HEK293T (cell line): ENCODE results near the gene B3GALT5.

ENCODE experiments used
- CTCF ChIA-PET: fragments of 350-600 bp; formaldehyde crosslinking; extraction: SDS; loops from one replicate; lab custom pipeline; 2021; ENCODE audit warnings: antibody characterized with exemption, inconsistent platforms; lab: Yijun Ruan, JAX
- POLR2A ChIA-PET: fragments of 350-600 bp; formaldehyde crosslinking; extraction: SDS; loops from one replicate; lab custom pipeline; 2020; ENCODE audit warnings: antibody characterized with exemption, inconsistent platforms; lab: Yijun Ruan, JAX
- DNase-seq: peaks from one replicate; pipeline ENCODE4 v3.0.0; 2012; ENCODE audit warnings: mixed read lengths; ENCODE audit errors: extremely low spot score
- ARNT ChIP-seq: fragments of 450-650 bp; IDR thresholded peaks from 2 replicates; pipeline ENCODE4 v1.6.1; 2017; ENCODE audit warnings: mild to moderate bottlenecking
- BHLHE40 ChIP-seq: fragments of 450-650 bp; IDR thresholded peaks from 2 replicates; pipeline ENCODE4 v1.6.1; 2016; ENCODE audit warnings: mild to moderate bottlenecking, moderate library complexity, borderline replicate concordance
- CTBP1 ChIP-seq: fragments of 450-650 bp; IDR thresholded peaks from 2 replicates; pipeline ENCODE4 v1.6.1; 2016; ENCODE audit warnings: borderline replicate concordance
- ELF4 ChIP-seq: fragments of 450-650 bp; IDR thresholded peaks from 2 replicates; pipeline ENCODE4 v1.6.1; 2017; ENCODE audit warnings: antibody characterized with exemption
- FOXA1 ChIP-seq: fragments of 450-650 bp; IDR thresholded peaks from 2 replicates; pipeline ENCODE4 v1.6.1; 2016; ENCODE audit warnings: mild to moderate bottlenecking
- FOXK2 ChIP-seq: fragments of 450-650 bp; IDR thresholded peaks from 2 replicates; pipeline ENCODE4 v1.6.1; 2016; ENCODE audit warnings: mild to moderate bottlenecking
- FOXM1 ChIP-seq: fragments of 450-650 bp; IDR thresholded peaks from 2 replicates; pipeline ENCODE4 v1.6.1; 2017; ENCODE audit warnings: mild to moderate bottlenecking, borderline replicate concordance
- HDGF ChIP-seq: fragments of 450-650 bp; IDR thresholded peaks from 2 replicates; pipeline ENCODE4 v1.6.1; 2017; ENCODE audit warnings: antibody characterized with exemption, borderline replicate concordance
- L3MBTL2 ChIP-seq: fragments of 450-650 bp; conservative IDR thresholded peaks from 2 replicates; pipeline ENCODE4 v1.6.1; 2016; ENCODE audit warnings: mild to moderate bottlenecking
- LEF1 ChIP-seq: fragments of 450-650 bp; IDR thresholded peaks from 2 replicates; pipeline ENCODE4 v1.6.1; 2017; ENCODE audit warnings: mild to moderate bottlenecking, borderline replicate concordance
- NFRKB ChIP-seq: fragments of 450-650 bp; IDR thresholded peaks from 2 replicates; pipeline ENCODE4 v1.6.1; 2016; ENCODE audit warnings: mild to moderate bottlenecking, moderate library complexity
- SP1 ChIP-seq: fragments of 450-650 bp; IDR thresholded peaks from 2 replicates; pipeline ENCODE4 v1.6.1; 2017
- SUZ12 ChIP-seq: fragments of 450-650 bp; IDR thresholded peaks from 2 replicates; pipeline ENCODE4 v1.6.1; 2016; ENCODE audit warnings: mild to moderate bottlenecking
- TARDBP ChIP-seq: fragments of 450-650 bp; IDR thresholded peaks from 2 replicates; pipeline ENCODE4 v1.6.1; 2016
- ZNF384 ChIP-seq: fragments of 450-650 bp; IDR thresholded peaks from 2 replicates; pipeline ENCODE4 v1.6.1; 2016
- TF ChIP-seq, protein P1 (sequence below): fragments of 450-650 bp; IDR thresholded peaks from 2 replicates; pipeline ENCODE4 v1.6.1; 2016

Gene B3GALT5

DNA sequence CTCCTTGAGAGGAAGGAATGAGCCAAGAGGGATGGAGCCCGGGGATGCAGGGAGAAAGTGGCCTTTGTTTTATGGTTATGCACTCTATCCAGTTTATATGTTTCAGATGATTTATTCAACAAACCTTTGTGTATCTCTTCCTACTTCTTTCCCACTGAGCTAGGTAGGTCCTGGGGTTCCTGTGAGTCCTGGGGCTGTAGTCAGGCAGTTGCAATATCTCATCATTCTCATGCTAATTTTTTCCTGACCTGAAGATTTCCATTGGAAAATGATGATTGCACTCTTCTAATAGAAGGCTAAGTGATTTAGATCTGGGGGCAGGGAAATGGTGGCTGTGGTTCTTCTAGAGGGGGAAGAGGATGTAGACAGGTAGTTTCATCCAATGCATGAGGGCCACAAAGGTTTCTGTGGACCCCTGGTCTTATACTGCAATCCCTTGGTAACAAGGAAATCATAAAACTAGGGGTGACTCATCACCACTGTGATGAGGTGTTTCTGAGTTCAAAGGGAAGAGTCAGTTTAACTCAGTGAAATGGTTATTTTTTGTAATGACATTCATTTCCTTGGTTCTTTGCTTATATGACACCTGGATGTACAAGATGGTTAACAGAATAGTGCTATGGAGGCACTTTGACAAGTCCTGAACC lies 20.2 kb downstream of the B3GALT5 start:
- ChIA-PET POLR2A (no interaction called here), CTCF (no interaction called here)
- no peak for DNase-seq
- TF ChIP-seq HDGF (no peak), NFRKB (no peak), ELF4 (no peak), LEF1 (no peak), TARDBP (no peak), L3MBTL2 (no peak), SUZ12 (no peak), ZNF384 (no peak), BHLHE40 (no peak), FOXK2 (no peak), FOXA1 (no peak), ARNT (no peak), CTBP1 (no peak)
- TF ChIP-seq, protein P1, sequence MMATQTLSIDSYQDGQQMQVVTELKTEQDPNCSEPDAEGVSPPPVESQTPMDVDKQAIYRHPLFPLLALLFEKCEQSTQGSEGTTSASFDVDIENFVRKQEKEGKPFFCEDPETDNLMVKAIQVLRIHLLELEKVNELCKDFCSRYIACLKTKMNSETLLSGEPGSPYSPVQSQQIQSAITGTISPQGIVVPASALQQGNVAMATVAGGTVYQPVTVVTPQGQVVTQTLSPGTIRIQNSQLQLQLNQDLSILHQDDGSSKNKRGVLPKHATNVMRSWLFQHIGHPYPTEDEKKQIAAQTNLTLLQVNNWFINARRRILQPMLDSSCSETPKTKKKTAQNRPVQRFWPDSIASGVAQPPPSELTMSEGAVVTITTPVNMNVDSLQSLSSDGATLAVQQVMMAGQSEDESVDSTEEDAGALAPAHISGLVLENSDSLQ: no peak

DNA sequence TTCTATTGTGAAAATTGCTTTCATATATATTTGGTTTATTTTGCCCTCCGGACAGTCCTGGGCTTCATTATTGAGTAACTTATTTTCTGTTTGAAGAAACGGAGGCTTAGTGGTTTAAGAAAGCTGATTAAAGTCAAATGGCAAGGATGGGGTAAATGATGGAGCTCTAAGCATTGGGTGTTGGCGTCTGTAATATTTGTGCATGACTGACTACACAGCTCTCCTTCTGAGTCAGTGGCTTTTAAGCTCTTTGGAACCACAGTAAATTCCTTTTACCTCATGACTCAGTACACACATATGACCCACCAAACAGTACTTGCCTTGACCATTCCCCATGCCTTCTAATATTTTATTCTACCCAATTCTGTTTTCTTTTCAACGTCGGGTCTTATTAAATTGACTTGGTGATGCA lies 21.0 kb downstream of the B3GALT5 start:
- TF ChIP-seq ARNT: no peak
- TF ChIP-seq NFRKB: no peak
- no peak for TF ChIP-seq ZNF384
- no peak for TF ChIP-seq SP1
- TF ChIP-seq LEF1: no peak
- TF ChIP-seq FOXA1: no peak
- TF ChIP-seq FOXK2: no peak
- TF ChIP-seq SUZ12: no peak
- no peak for TF ChIP-seq L3MBTL2
- TF ChIP-seq TARDBP: no peak
- DNase-seq: no peak
- ChIA-PET CTCF (interaction anchor here (0.7 kb wide), 1 partner anchor 20 kb away, joined by 5 read pairs; no protein-coding TSS in a partner anchor), POLR2A (no interaction called here)

DNA sequence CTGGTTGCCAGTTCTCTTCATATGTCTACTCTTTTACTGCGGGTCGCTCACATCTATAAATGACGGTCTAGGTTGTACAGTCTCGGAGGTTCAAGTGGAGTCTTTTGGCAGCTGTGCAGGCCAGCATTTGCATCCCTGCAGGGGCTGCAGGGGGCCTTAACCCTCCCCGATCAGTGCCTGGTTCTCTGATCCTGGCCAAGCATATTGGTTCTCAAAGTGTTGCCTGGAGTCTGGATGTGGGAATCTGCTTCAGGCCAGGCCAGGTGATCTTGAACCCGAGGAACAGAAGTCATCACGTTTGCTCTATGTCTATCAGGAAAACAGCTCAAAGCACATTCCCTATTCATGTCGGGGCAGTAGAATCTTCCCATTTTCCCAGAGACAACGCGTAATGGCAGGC lies 21.8 kb downstream of the B3GALT5 start:
- no peak for TF ChIP-seq CTBP1
- no peak for TF ChIP-seq ELF4
- TF ChIP-seq FOXM1: no peak
- TF ChIP-seq TARDBP: no peak
- TF ChIP-seq ZNF384: no peak
- TF ChIP-seq SP1: no peak
- TF ChIP-seq BHLHE40: no peak
- TF ChIP-seq LEF1: no peak
- CTCF ChIA-PET: no interaction called here
- DNase-seq: no peak
- POLR2A ChIA-PET: no interaction called here

GRCh38 chr21:39637197-39637970 lies 24.6 kb downstream of the B3GALT5 start:
- ChIA-PET POLR2A (no interaction called here), CTCF (no interaction called here)
- DNase-seq: no peak
- TF ChIP-seq BHLHE40 (no peak), CTBP1 (no peak), HDGF (no peak), NFRKB (no peak), ZNF384 (no peak), ELF4 (no peak), FOXM1 (no peak), SUZ12 (no peak), FOXA1 (no peak), LEF1 (no peak), SP1 (no peak), ARNT (no peak), TARDBP (no peak), FOXK2 (no peak), L3MBTL2 (no peak)
- TF ChIP-seq, protein P1: no peak

DNA sequence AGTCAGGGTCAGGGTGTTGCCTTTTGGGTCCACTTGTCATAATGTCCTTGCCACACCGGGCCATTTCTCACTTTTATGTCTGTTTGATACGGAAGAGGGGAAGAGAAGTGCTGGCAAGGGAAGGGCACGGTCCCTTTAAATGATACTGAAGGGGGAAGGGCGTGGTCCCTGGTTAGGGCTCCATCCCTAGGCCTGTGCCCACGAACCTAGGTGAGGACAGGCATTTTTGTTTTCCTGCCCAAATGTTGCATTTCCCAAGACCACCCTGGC lies 25.2 kb downstream of the B3GALT5 start:
- TF ChIP-seq ELF4 (no peak), ARNT (no peak), FOXK2 (no peak), NFRKB (no peak), TARDBP (no peak), FOXA1 (no peak), BHLHE40 (no peak), LEF1 (no peak), FOXM1 (no peak), HDGF (no peak), L3MBTL2 (no peak)
- TF ChIP-seq, protein P1: no peak
- ChIA-PET CTCF (no interaction called here), POLR2A (no interaction called here)
- DNase-seq: no peak

GRCh38 chr21:39638281-39638680 lies 25.5 kb downstream of the B3GALT5 start:
- CTCF ChIA-PET: no interaction called here
- TF ChIP-seq TARDBP: no peak
- no peak for TF ChIP-seq LEF1
- no peak for TF ChIP-seq BHLHE40
- no peak for TF ChIP-seq FOXA1
- no peak for TF ChIP-seq NFRKB
- no peak for TF ChIP-seq SUZ12
- no peak for TF ChIP-seq SP1
- POLR2A ChIA-PET: no interaction called here
- DNase-seq: no peak
